Measurements from ENCODE around the gene EYS.
"Not testable (repeated sequence)": the region's sequence is repeated elsewhere in the genome, so short reads cannot be mapped to it uniquely, and the experiment has no call there.

DNA sequence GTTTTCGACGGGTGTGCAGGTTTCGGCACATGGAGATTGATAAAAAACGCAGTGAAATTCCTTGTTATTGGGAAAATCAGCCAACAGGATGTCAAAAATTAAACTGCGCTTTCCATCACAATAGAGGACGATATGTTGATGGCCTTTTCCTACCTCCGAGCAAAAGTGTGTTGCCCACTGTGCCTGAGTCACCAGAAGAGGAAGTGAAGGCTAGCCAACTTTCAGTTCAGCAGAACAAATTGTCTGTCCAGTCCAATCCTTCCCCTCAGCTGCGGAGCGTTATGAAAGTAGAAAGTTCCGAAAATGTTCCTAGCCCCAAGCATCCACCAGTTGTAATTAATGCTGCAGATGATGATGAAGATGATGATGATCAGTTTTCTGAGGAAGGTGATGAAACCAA is 404.4 kb downstream of the EYS start:
- TF ChIP-seq, protein P1, sequence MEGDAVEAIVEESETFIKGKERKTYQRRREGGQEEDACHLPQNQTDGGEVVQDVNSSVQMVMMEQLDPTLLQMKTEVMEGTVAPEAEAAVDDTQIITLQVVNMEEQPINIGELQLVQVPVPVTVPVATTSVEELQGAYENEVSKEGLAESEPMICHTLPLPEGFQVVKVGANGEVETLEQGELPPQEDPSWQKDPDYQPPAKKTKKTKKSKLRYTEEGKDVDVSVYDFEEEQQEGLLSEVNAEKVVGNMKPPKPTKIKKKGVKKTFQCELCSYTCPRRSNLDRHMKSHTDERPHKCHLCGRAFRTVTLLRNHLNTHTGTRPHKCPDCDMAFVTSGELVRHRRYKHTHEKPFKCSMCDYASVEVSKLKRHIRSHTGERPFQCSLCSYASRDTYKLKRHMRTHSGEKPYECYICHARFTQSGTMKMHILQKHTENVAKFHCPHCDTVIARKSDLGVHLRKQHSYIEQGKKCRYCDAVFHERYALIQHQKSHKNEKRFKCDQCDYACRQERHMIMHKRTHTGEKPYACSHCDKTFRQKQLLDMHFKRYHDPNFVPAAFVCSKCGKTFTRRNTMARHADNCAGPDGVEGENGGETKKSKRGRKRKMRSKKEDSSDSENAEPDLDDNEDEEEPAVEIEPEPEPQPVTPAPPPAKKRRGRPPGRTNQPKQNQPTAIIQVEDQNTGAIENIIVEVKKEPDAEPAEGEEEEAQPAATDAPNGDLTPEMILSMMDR (IDR thresholded peaks at IDR 0.05; ENCODE audit: low read depth, low read length) = not testable (repeated sequence)
- not testable (repeated sequence) for TF ChIP-seq POLR2A (IDR thresholded peaks at IDR 0.05; ENCODE audit: extremely low read depth, insufficient read length); MYC (IDR thresholded peaks at IDR 0.05; ENCODE audit: low read depth, low read length)
